Umbilical cord (tissue), 2 donors: ENCODE data around the gene TNNI2. TPM values are rescaled to one million over a fixed set of nuclear protein-coding genes. Genes with fewer than 3 reads are reported as not detected.
"Not testable (repeated sequence)": the region's sequence is repeated elsewhere in the genome, so short reads cannot be mapped to it uniquely, and the experiment has no call there.

ENCODE experiments used
- DNase-seq: peaks from one replicate; pipeline ENCODE4 v3.0.0-alpha.2; 2015; ENCODE audit warnings: low spot score
- total RNA-seq: library from RNA; depleted of rRNA; stranded (reverse); fragments of >200 nt; gene quantifications from one replicate; pipeline ENCODE4 v1.2.3, GENCODE V29; 2014; ENCODE audit warnings: low replicate concordance; ENCODE audit not compliant: insufficient read depth

Gene TNNI2
- total RNA-seq, 1 donor from 2014 or later, result not detected

- not testable (repeated sequence) for DNase-seq
These were observed 35.0 kb downstream of the TNNI2 start for GRCh38 chr11:1873813-1874150.

- DNase-seq, result not testable (repeated sequence)
These were observed 35.8 kb downstream of the TNNI2 start for GRCh38 chr11:1874441-1875092.

- DNase-seq, result peak; percentile 76
These were observed 36.5 kb downstream of the TNNI2 start for GRCh38 chr11:1875093-1875850.

- not testable (repeated sequence) for DNase-seq
These were observed 37.1 kb downstream of the TNNI2 start for GRCh38 chr11:1875851-1876301.

- peak; percentile 96 for DNase-seq
These were observed 37.7 kb downstream of the TNNI2 start for GRCh38 chr11:1876361-1877063.

GRCh38 chr11:1877211-1878136 lies 38.7 kb downstream of the TNNI2 start:
- peak; percentile 89 for DNase-seq

GRCh38 chr11:1878137-1879031 lies 39.6 kb downstream of the TNNI2 start:
- peak; percentile 98 for DNase-seq

GRCh38 chr11:1879342-1879940 lies 40.7 kb downstream of the TNNI2 start:
- no peak for DNase-seq

- DNase-seq, result peak; percentile 78
These were observed 41.4 kb downstream of the TNNI2 start for GRCh38 chr11:1879941-1880720.

- DNase-seq, result no peak
These were observed 42.1 kb downstream of the TNNI2 start for GRCh38 chr11:1880746-1881441.

- peak; percentile 53 for DNase-seq
These were observed 42.9 kb downstream of the TNNI2 start for GRCh38 chr11:1881442-1882264.

- peak; percentile 91 for DNase-seq
These were observed 43.8 kb downstream of the TNNI2 start for GRCh38 chr11:1882265-1883238.

- no peak for DNase-seq
These were observed 44.8 kb downstream of the TNNI2 start for GRCh38 chr11:1883346-1884302.

- DNase-seq, result no peak
These were observed 45.5 kb downstream of the TNNI2 start for GRCh38 chr11:1884303-1884700.

GRCh38 chr11:1886551-1886950 lies 47.8 kb downstream of the TNNI2 start:
- not testable (repeated sequence) for DNase-seq
